Trophoblast cell (in vitro differentiated cells and primary cell): ENCODE results near the gene TMCO6.
"Not testable (repeated sequence)": the region's sequence is repeated elsewhere in the genome, so short reads cannot be mapped to it uniquely, and the experiment has no call there.

ENCODE experiments used
- DNase-seq, 2 donors: peaks; one replicate each; pipeline ENCODE4 v3.0.0-alpha.2; 2016
- H2AFZ ChIP-seq: 2 replicates; pipeline ENCODE4 v1.6.1; 2013; ENCODE audit warnings: low read length, moderate library complexity, mild to moderate bottlenecking; ENCODE audit not compliant: insufficient read depth, poor library complexity
- H2AK5ac ChIP-seq: 2 replicates; pipeline ENCODE4 v1.6.1; 2013; ENCODE audit warnings: mild to moderate bottlenecking, low read length
- H2BK120ac ChIP-seq: 2 replicates; pipeline ENCODE4 v1.6.1; 2013; ENCODE audit warnings: low read length, mild to moderate bottlenecking, moderate library complexity; ENCODE audit not compliant: insufficient read depth, poor library complexity
- H2BK12ac ChIP-seq: 2 replicates; pipeline ENCODE4 v1.6.1; 2013; ENCODE audit warnings: mild to moderate bottlenecking, low read length, moderate library complexity
- H2BK5ac ChIP-seq: 2 replicates; pipeline ENCODE4 v1.6.1; 2013; ENCODE audit warnings: low read length, low read depth, moderate library complexity, mild to moderate bottlenecking; ENCODE audit not compliant: poor library complexity
- H3K14ac ChIP-seq: 2 replicates; pipeline ENCODE4 v1.6.1; 2013; ENCODE audit warnings: mild to moderate bottlenecking, low read length
- H3K18ac ChIP-seq: 2 replicates; pipeline ENCODE4 v1.6.1; 2013; ENCODE audit warnings: mild to moderate bottlenecking, low read length
- H3K23ac ChIP-seq: 2 replicates; pipeline ENCODE4 v1.6.1; 2013; ENCODE audit warnings: low read length
- H3K27ac ChIP-seq: 2 replicates; pipeline ENCODE4 v1.5.1; 2013; ENCODE audit warnings: low read depth, mild to moderate bottlenecking, inconsistent platforms, low read length, moderate library complexity
- H3K27me3 ChIP-seq: 2 replicates; pipeline ENCODE4 v1.6.1; 2013; ENCODE audit warnings: inconsistent platforms, mild to moderate bottlenecking, low read length, moderate library complexity; ENCODE audit not compliant: insufficient read depth
- H3K36me3 ChIP-seq, 2 experiments: 1 replicate in 1 of 2; 2 replicates in 1 of 2; pipeline ENCODE4 v1.6.1; 2013; ENCODE audit warnings: low read length in 2 of 2, mild to moderate bottlenecking in 2 of 2, moderate library complexity in 1 of 2; ENCODE audit not compliant: insufficient read depth in 2 of 2, control insufficient read depth in 1 of 2
- H3K4ac ChIP-seq: 2 replicates; pipeline ENCODE4 v1.6.1; 2013; ENCODE audit warnings: low read depth, mild to moderate bottlenecking, low read length, moderate library complexity
- H3K4me1 ChIP-seq, 2 experiments: 1 replicate in 1 of 2; 2 replicates in 1 of 2; pipeline ENCODE4 v1.6.1; 2013; ENCODE audit warnings: low read length in 2 of 2, mild to moderate bottlenecking in 2 of 2, moderate library complexity in 1 of 2; ENCODE audit not compliant: insufficient read depth in 2 of 2, control insufficient read depth in 1 of 2
- H3K4me2 ChIP-seq: 2 replicates; pipeline ENCODE4 v1.6.1; 2013; ENCODE audit warnings: inconsistent platforms, mild to moderate bottlenecking, low read length, moderate library complexity
- H3K4me3 ChIP-seq: 2 replicates; pipeline ENCODE4 v1.5.1; 2013; ENCODE audit warnings: mild to moderate bottlenecking, low read depth, low read length, inconsistent platforms
- H3K79me1 ChIP-seq: one replicate; pipeline ENCODE4 v1.6.1; 2013; ENCODE audit warnings: low read length
- H3K79me2 ChIP-seq: 2 replicates; pipeline ENCODE4 v1.6.1; 2013; ENCODE audit warnings: low read length, mild to moderate bottlenecking; ENCODE audit not compliant: control insufficient read depth, insufficient read depth, poor library complexity
- H3K9ac ChIP-seq: 2 replicates; pipeline ENCODE4 v1.6.1; 2013; ENCODE audit warnings: mild to moderate bottlenecking, low read length
- H3K9me3 ChIP-seq: 2 replicates; pipeline ENCODE4 v1.6.1; 2013; ENCODE audit warnings: low read depth, mild to moderate bottlenecking, control low read depth, inconsistent platforms, low read length; ENCODE audit not compliant: insufficient read depth
- H4K12ac ChIP-seq: 2 replicates; pipeline ENCODE4 v1.6.1; 2013; ENCODE audit warnings: low read depth, mild to moderate bottlenecking, low read length, moderate library complexity
- H4K8ac ChIP-seq: 2 replicates; pipeline ENCODE4 v1.6.1; 2013; ENCODE audit warnings: low read depth, mild to moderate bottlenecking, low read length, moderate library complexity
- H4K91ac ChIP-seq: one replicate; pipeline ENCODE4 v1.6.1; 2013; ENCODE audit warnings: low read depth, mild to moderate bottlenecking, low read length, moderate library complexity
- whole genome bisulfite sequencing: extraction: QIAGEN DNeasy Blood & Tissue Kit; methylation state at CpG from one replicate; pipeline ENCODE4 v1.1.7; 2013; ENCODE audit warnings: missing lambda C conversion rate; ENCODE audit not compliant: insufficient read length, insufficient coverage; ENCODE audit errors: extremely low coverage; 5-methylcytosine and 5-hydroxymethylcytosine counted together

TMCO6 gene

GRCh38 chr5:140642718-140643117 lies 3.5 kb downstream of the TMCO6 start:
- H3K27ac ChIP-seq: no peak overlapping the region
- no peak overlapping the region for H2BK12ac ChIP-seq
- no peaks in the 10 kb centered on the region for H3K27me3 ChIP-seq
- no peak overlapping the region for H3K4me3 ChIP-seq
- no peak overlapping the region for H3K14ac ChIP-seq
- no peak for DNase-seq
- no peak overlapping the region for H3K4ac ChIP-seq
- no peak overlapping the region for H2AFZ ChIP-seq
- H3K36me3 ChIP-seq: peaks cover 18 to 30% of the 10 kb centered on the region in 2 experiments
- peaks cover 5 to 13% of the 10 kb centered on the region in 2 experiments for H3K4me1 ChIP-seq
- H2BK5ac ChIP-seq: no peak overlapping the region
- no peak overlapping the region for H4K91ac ChIP-seq
- H2AK5ac ChIP-seq: no peak overlapping the region
- peaks cover 7% of the 10 kb centered on the region for H3K79me2 ChIP-seq
- no peak overlapping the region for H4K12ac ChIP-seq
- no peaks in the 10 kb centered on the region for H3K9me3 ChIP-seq
- H3K4me2 ChIP-seq: no peak overlapping the region
- H3K18ac ChIP-seq: no peak overlapping the region
- H2BK120ac ChIP-seq: no peak overlapping the region
- no peak overlapping the region for H3K9ac ChIP-seq
- H3K23ac ChIP-seq: no peak overlapping the region
- H3K79me1 ChIP-seq: peaks cover 7% of the 10 kb centered on the region
- no peak overlapping the region for H4K8ac ChIP-seq
- no CpG with 5 or more reads among the region's 3 CpGs for WGBS

- H2AFZ ChIP-seq: peak overlapping the region; percentile 89
- WGBS: no CpG with 5 or more reads among the region's 27 CpGs
- H4K91ac ChIP-seq: peak overlapping the region; percentile 31
These were observed 7.8 kb downstream of the TMCO6 start for GRCh38 chr5:140647042-140647419.

GRCh38 chr5:140658870-140659269 lies 19.6 kb downstream of the TMCO6 start:
- H4K91ac ChIP-seq: no peak overlapping the region
- H3K9me3 ChIP-seq: no peaks in the 10 kb centered on the region
- H3K4me1 ChIP-seq: no peaks in the 10 kb centered on the region
- H3K79me2 ChIP-seq: no peaks in the 10 kb centered on the region
- H4K12ac ChIP-seq: no peak overlapping the region
- H2BK12ac ChIP-seq: no peak overlapping the region
- no peak overlapping the region for H3K4me3 ChIP-seq
- no peak overlapping the region for H3K23ac ChIP-seq
- H2BK120ac ChIP-seq: no peak overlapping the region
- no peaks in the 10 kb centered on the region for H3K27me3 ChIP-seq
- H2AFZ ChIP-seq: no peak overlapping the region
- H2BK5ac ChIP-seq: no peak overlapping the region
- no peak overlapping the region for H3K4ac ChIP-seq
- no peaks in the 10 kb centered on the region for H3K79me1 ChIP-seq
- H3K18ac ChIP-seq: no peak overlapping the region
- 100% methylated on average over 12 of the region's 17 CpGs for WGBS
- no peak overlapping the region for H4K8ac ChIP-seq
- no peak overlapping the region for H3K27ac ChIP-seq
- peaks cover 42 to 65% of the 10 kb centered on the region in 2 experiments for H3K36me3 ChIP-seq
- no peak for DNase-seq
- H3K4me2 ChIP-seq: no peak overlapping the region
- H3K14ac ChIP-seq: no peak overlapping the region
- H2AK5ac ChIP-seq: no peak overlapping the region
- no peak overlapping the region for H3K9ac ChIP-seq

More at GRCh38 chr5:140647042-140647419, 7.8 kb downstream of the TMCO6 start:
- H3K27ac ChIP-seq: no peak overlapping the region
- peak overlapping the region; percentile 85 for H3K9ac ChIP-seq
- H3K18ac ChIP-seq: peak overlapping the region; percentile 75
- peak overlapping the region; percentile 94 for H3K4me3 ChIP-seq
- peaks cover 3% of the 10 kb centered on the region for H3K79me1 ChIP-seq
- peaks cover 0 to 5% of the 10 kb centered on the region in 2 experiments for H3K4me1 ChIP-seq
- H3K4ac ChIP-seq: peak overlapping the region; percentile 18
- peaks cover 4% of the 10 kb centered on the region for H3K79me2 ChIP-seq
- peak overlapping the region; percentile 76 for H4K8ac ChIP-seq
- H3K23ac ChIP-seq: no peak overlapping the region
- peak overlapping the region; percentile 81 for H3K4me2 ChIP-seq
- H3K36me3 ChIP-seq: peaks cover 32 to 42% of the 10 kb centered on the region in 2 experiments
- H2BK5ac ChIP-seq: peak overlapping the region; percentile 15
- no peaks in the 10 kb centered on the region for H3K27me3 ChIP-seq
- H2BK120ac ChIP-seq: peak overlapping the region; percentile 36
- DNase-seq: no peak
- no peak overlapping the region for H2BK12ac ChIP-seq
- H2AK5ac ChIP-seq: no peak overlapping the region
- H4K12ac ChIP-seq: peak overlapping the region; percentile 49
- H3K14ac ChIP-seq: peak overlapping the region; percentile 62
- H3K9me3 ChIP-seq: no peaks in the 10 kb centered on the region

DNA sequence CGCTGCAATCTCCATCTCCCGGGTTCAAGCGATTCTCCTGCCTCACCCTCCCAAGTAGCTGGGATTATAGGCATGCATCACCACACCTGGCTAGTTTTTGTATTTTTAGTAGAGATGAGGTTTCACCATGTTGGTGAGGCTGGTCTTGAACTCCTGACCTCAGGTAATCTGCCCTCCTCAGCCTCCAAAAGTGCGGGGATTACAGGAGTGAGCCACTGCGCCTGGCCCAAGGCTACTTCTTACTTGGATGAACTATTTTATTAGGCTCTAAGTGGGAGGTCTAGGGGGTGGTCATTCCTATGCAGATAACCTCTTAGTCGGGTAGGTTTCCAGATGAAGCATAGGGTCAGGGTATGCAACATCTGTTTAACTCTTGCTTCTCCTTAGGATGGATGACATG lies 21.1 kb downstream of the TMCO6 start:
- H3K79me1 ChIP-seq, H2BK120ac ChIP-seq, H2AK5ac ChIP-seq, H3K4me1 ChIP-seq, H3K27me3 ChIP-seq, H2BK12ac ChIP-seq, H2AFZ ChIP-seq, H4K91ac ChIP-seq, H3K14ac ChIP-seq, H3K4me2 ChIP-seq, DNase-seq, H3K4ac ChIP-seq, H3K4me3 ChIP-seq, H2BK5ac ChIP-seq, H3K79me2 ChIP-seq, H3K18ac ChIP-seq, H3K23ac ChIP-seq, H3K9me3 ChIP-seq, H3K27ac ChIP-seq, H3K9ac ChIP-seq, H4K8ac ChIP-seq, H4K12ac ChIP-seq: not testable (repeated sequence)
- WGBS: no CpG with 5 or more reads among the region's 6 CpGs
- H3K36me3 ChIP-seq: peaks cover 38 to 59% of the 10 kb centered on the region in 2 experiments
